Measurements from ENCODE around the gene RNPEPL1. TPM values are rescaled to one million over a fixed set of nuclear protein-coding genes. Genes with fewer than 3 reads are reported as not detected.

The RNPEPL1 gene
- total RNA-seq, 1 experiment from 2014 or later = 31.5 TPM

GRCh38 chr2:240627736-240628506 is 59.6 kb downstream of the RNPEPL1 start:
- intact Hi-C loops (cut with micrococcal nuclease) = no loop called here
- H3K27ac Mint-ChIP-seq (ENCODE audit: low read depth, unreplicated experiment) = no peak overlapping the region
- ChIA-PET CTCF (interaction anchor here (0.6 kb wide), 1 partner anchor 199 kb away, joined by 7 read pairs; no protein-coding TSS in a partner anchor), POLR2A (no interaction called here)
- H3K4me1 Mint-ChIP-seq (ENCODE audit: insufficient read depth, unreplicated experiment) = no peaks in the 10 kb centered on the region
- H3K4me3 Mint-ChIP-seq (ENCODE audit: unreplicated experiment) = no peak overlapping the region
- no peak for TF ChIP-seq CTCF (IDR thresholded peaks at IDR 0.05; ENCODE audit: unreplicated experiment)
- H3K27me3 Mint-ChIP-seq (ENCODE audit: insufficient read depth, unreplicated experiment) = no peaks in the 10 kb centered on the region
- peaks cover 4% of the 10 kb centered on the region for H3K9me3 Mint-ChIP-seq (ENCODE audit: unreplicated experiment)
- H3K36me3 Mint-ChIP-seq (ENCODE audit: insufficient read depth, unreplicated experiment) = no peaks in the 10 kb centered on the region
- no TSS peak for BruUV-seq (replicated peaks)
- no peak for DNase-seq (ENCODE audit: unreplicated experiment)

GRCh38 chr2:240628507-240628807 is 60.2 kb downstream of the RNPEPL1 start:
- no TSS peak for BruUV-seq (replicated peaks)
- CTCF ChIA-PET = no interaction called here
- H3K36me3 Mint-ChIP-seq (ENCODE audit: insufficient read depth, unreplicated experiment) = no peaks in the 10 kb centered on the region
- intact Hi-C loops (cut with micrococcal nuclease) = no loop called here
- TF ChIP-seq CTCF (IDR thresholded peaks at IDR 0.05; ENCODE audit: unreplicated experiment) = no peak
- no peak for DNase-seq (ENCODE audit: unreplicated experiment)
- peaks cover 9% of the 10 kb centered on the region for H3K9me3 Mint-ChIP-seq (ENCODE audit: unreplicated experiment)
- no peak overlapping the region for H3K4me3 Mint-ChIP-seq (ENCODE audit: unreplicated experiment)
- POLR2A ChIA-PET = no interaction called here
- no peaks in the 10 kb centered on the region for H3K4me1 Mint-ChIP-seq (ENCODE audit: insufficient read depth, unreplicated experiment)
- H3K27ac Mint-ChIP-seq (ENCODE audit: low read depth, unreplicated experiment) = no peak overlapping the region
- H3K27me3 Mint-ChIP-seq (ENCODE audit: insufficient read depth, unreplicated experiment) = no peaks in the 10 kb centered on the region

GRCh38 chr2:240628808-240629618 is 60.7 kb downstream of the RNPEPL1 start:
- no peaks in the 10 kb centered on the region for H3K27me3 Mint-ChIP-seq (ENCODE audit: insufficient read depth, unreplicated experiment)
- no peak overlapping the region for H3K27ac Mint-ChIP-seq (ENCODE audit: low read depth, unreplicated experiment)
- peaks cover 14% of the 10 kb centered on the region for H3K9me3 Mint-ChIP-seq (ENCODE audit: unreplicated experiment)
- H3K4me3 Mint-ChIP-seq (ENCODE audit: unreplicated experiment) = no peak overlapping the region
- no TSS peak for BruUV-seq (replicated peaks)
- no peak for DNase-seq (ENCODE audit: unreplicated experiment)
- no peaks in the 10 kb centered on the region for H3K4me1 Mint-ChIP-seq (ENCODE audit: insufficient read depth, unreplicated experiment)
- ChIA-PET POLR2A (interaction anchor here (0.6 kb wide), 1 partner anchor 20 kb away, joined by 3 read pairs; no protein-coding TSS in a partner anchor), CTCF (no interaction called here)
- TF ChIP-seq CTCF (IDR thresholded peaks at IDR 0.05; ENCODE audit: unreplicated experiment) = no peak
- no peaks in the 10 kb centered on the region for H3K36me3 Mint-ChIP-seq (ENCODE audit: insufficient read depth, unreplicated experiment)
- intact Hi-C loops (cut with micrococcal nuclease) = no loop called here

GRCh38 chr2:240629619-240629967 is 61.3 kb downstream of the RNPEPL1 start:
- no peak for TF ChIP-seq CTCF (IDR thresholded peaks at IDR 0.05; ENCODE audit: unreplicated experiment)
- H3K9me3 Mint-ChIP-seq (ENCODE audit: unreplicated experiment) = peaks cover 14% of the 10 kb centered on the region
- no peak overlapping the region for H3K4me3 Mint-ChIP-seq (ENCODE audit: unreplicated experiment)
- CTCF ChIA-PET = no interaction called here
- intact Hi-C loops (cut with micrococcal nuclease) = no loop called here
- BruUV-seq (replicated peaks) = no TSS peak
- H3K27ac Mint-ChIP-seq (ENCODE audit: low read depth, unreplicated experiment) = no peak overlapping the region
- no peaks in the 10 kb centered on the region for H3K36me3 Mint-ChIP-seq (ENCODE audit: insufficient read depth, unreplicated experiment)
- H3K4me1 Mint-ChIP-seq (ENCODE audit: insufficient read depth, unreplicated experiment) = no peaks in the 10 kb centered on the region
- no peak for DNase-seq (ENCODE audit: unreplicated experiment)
- POLR2A ChIA-PET = interaction anchor here (0.6 kb wide), 1 partner anchor 21 kb away, joined by 3 read pairs; no protein-coding TSS in a partner anchor
- H3K27me3 Mint-ChIP-seq (ENCODE audit: insufficient read depth, unreplicated experiment) = no peaks in the 10 kb centered on the region
